HCT116 (cell line): ENCODE results near the gene FSD2. TPM values are rescaled to one million over a fixed set of nuclear protein-coding genes. Genes with fewer than 3 reads are reported as not detected.

ENCODE experiments used
- ATAC-seq: fragments of 200-7000 bp; cut with Tn5 transposase; 2 replicates; pipeline ENCODE4 v1.9.1; 2020; ENCODE audit warnings: mild to moderate bottlenecking, moderate library complexity
- BruUV-seq: library from RNA; stranded (reverse); fragments of 400-500 nt; replicated peaks from 2 replicates; lab custom pipeline; 2021; lab: Mats Ljungman, UMichigan
- CTCF ChIA-PET: fragments of 300-600 bp; sonication (Branson Sonifier 250); formaldehyde crosslinking; loops from one replicate; lab custom pipeline; 2021; ENCODE audit warnings: antibody characterized with exemption; lab: Charles Lee
- POLR2A ChIA-PET: fragments of 300-600, 350-600 bp; sonication (Branson Sonifier 250); formaldehyde crosslinking; loops from one replicate; lab custom pipeline; 2021; ENCODE audit warnings: antibody characterized with exemption; lab: Charles Lee
- RAD21 ChIA-PET, 2 experiments: fragments of 300-600 bp; sonication (Branson Sonifier 250); formaldehyde crosslinking; loops; one replicate each; lab custom pipeline; 2023; ENCODE audit warnings: low total read pairs in 2 of 2; ENCODE audit not compliant: uncharacterized antibody in 2 of 2, unreplicated experiment in 2 of 2, low non-redundant PET in 1 of 2; lab: Charles Lee
- DNase-seq: peaks from one replicate; pipeline ENCODE4 v3.0.0-alpha.2; 2010; ENCODE audit warnings: low read depth, low spot score
- H2AFZ ChIP-seq: fragments of 200-600 bp; shearing (Covaris generic), sonication (generic); 2 replicates; pipeline ENCODE4 v1.6.1; 2017; ENCODE audit warnings: low read depth, mixed run types, mixed read lengths, antibody characterized with exemption, low read length; ENCODE audit not compliant: poor library complexity, severe bottlenecking
- H3K27ac ChIP-seq: 2 replicates; pipeline ENCODE4 v1.5.1; 2012; ENCODE audit warnings: low read depth, low read length
- H3K27me3 ChIP-seq: fragments of 200-600 bp; sonication (generic); 2 replicates; pipeline ENCODE4 v1.6.1; 2016; ENCODE audit warnings: mixed run types, low read length, mixed read lengths; ENCODE audit not compliant: insufficient read depth
- H3K36me3 ChIP-seq, 2 experiments: fragments of 200-500 bp in 1 of 2; fragments of 200-600 bp in 1 of 2; sonication (Bioruptor generic) in 1 of 2; sonication (generic) in 1 of 2; 2 replicates each; pipeline versions ENCODE4 v1.5.1 to v1.6.1; 2014 to 2016; ENCODE audit warnings: low read length in 2 of 2, inconsistent platforms in 1 of 2, mixed read lengths in 1 of 2, mixed run types in 1 of 2; ENCODE audit not compliant: insufficient read depth in 2 of 2, control insufficient read depth in 1 of 2
- H3K4me1 ChIP-seq, 2 experiments: fragments of 200-600 bp in 1 of 2; sonication (generic) in 1 of 2; 2 replicates each; pipeline versions ENCODE4 v1.5.1 to v1.6.1; 2012 to 2017; ENCODE audit warnings: low read length in 2 of 2, inconsistent platforms in 1 of 2, mild to moderate bottlenecking in 1 of 2, mixed read lengths in 1 of 2, mixed run types in 1 of 2, moderate library complexity in 1 of 2; ENCODE audit not compliant: insufficient read depth in 2 of 2, control insufficient read depth in 1 of 2
- H3K4me2 ChIP-seq: fragments of 200-600 bp; sonication (generic); 2 replicates; pipeline ENCODE4 v1.6.1; 2017; ENCODE audit warnings: mixed run types, low read length, mixed read lengths
- H3K4me3 ChIP-seq, 2 experiments: fragments of 200-600 bp in 1 of 2; sonication (generic) in 1 of 2; replicated peaks in 1 of 2; 2 replicates each; pipeline ENCODE4 v1.5.1; 2011 to 2016; ENCODE audit warnings: low read length in 2 of 2, control low read depth in 1 of 2, low read depth in 1 of 2, mild to moderate bottlenecking in 1 of 2, mixed read lengths in 1 of 2, mixed run types in 1 of 2
- H3K79me2 ChIP-seq: fragments of 200-600 bp; sonication (generic); 2 replicates; pipeline ENCODE4 v1.6.1; 2017; ENCODE audit warnings: mild to moderate bottlenecking, mixed run types, low read length, moderate library complexity, mixed read lengths; ENCODE audit not compliant: insufficient read depth
- H3K9ac ChIP-seq: fragments of 200-600 bp; sonication (generic); 2 replicates; pipeline ENCODE4 v1.6.1; 2016; ENCODE audit warnings: low read length, mixed read lengths
- H3K9me2 ChIP-seq: fragments of 200-600 bp; sonication (generic), shearing (Covaris generic); 2 replicates; pipeline ENCODE4 v1.6.1; 2017; ENCODE audit warnings: mixed run types, mild to moderate bottlenecking, moderate library complexity; ENCODE audit not compliant: insufficient read depth
- H3K9me3 ChIP-seq, 2 experiments: fragments of 200-500 bp in 1 of 2; fragments of 200-600 bp in 1 of 2; sonication (Bioruptor generic) in 1 of 2; sonication (generic) in 1 of 2; 2 replicates each; pipeline ENCODE4 v1.6.1; 2014 to 2017; ENCODE audit warnings: low read length in 2 of 2, mixed read lengths in 2 of 2, inconsistent platforms in 1 of 2, low read depth in 1 of 2, mild to moderate bottlenecking in 1 of 2, mixed run types in 1 of 2, moderate library complexity in 1 of 2; ENCODE audit not compliant: control insufficient read depth in 1 of 2, insufficient read depth in 1 of 2
- H4K20me1 ChIP-seq: fragments of 200-600 bp; sonication (generic), shearing (Covaris generic); 2 replicates; pipeline ENCODE4 v1.6.1; 2017; ENCODE audit warnings: mixed run types, mild to moderate bottlenecking, moderate library complexity; ENCODE audit not compliant: insufficient read depth
- ATF3 ChIP-seq: IDR thresholded peaks from 2 replicates; pipeline ENCODE4 v1.6.1; 2012
- CBX3 ChIP-seq: IDR thresholded peaks from 2 replicates; pipeline ENCODE4 v1.6.1; 2012; ENCODE audit warnings: low read depth
- CTCF ChIP-seq, 3 experiments: fragments of 200-600 bp in 1 of 3; sonication (generic) in 1 of 3; IDR thresholded peaks in 2 of 3; conservative IDR thresholded peaks in 1 of 3; 2 replicates each; pipeline ENCODE4 v1.5.1; 2012 to 2017; ENCODE audit warnings: low read depth in 2 of 3, low read length in 2 of 3, antibody characterized with exemption in 1 of 3, borderline replicate concordance in 1 of 3, control low read depth in 1 of 3, mild to moderate bottlenecking in 1 of 3, mixed read lengths in 1 of 3, mixed run types in 1 of 3, moderate library complexity in 1 of 3; ENCODE audit not compliant: insufficient read depth in 1 of 3
- ELF1 ChIP-seq: IDR thresholded peaks from 2 replicates; pipeline ENCODE4 v1.6.1; 2012; ENCODE audit warnings: low read depth, borderline replicate concordance
- FOSL1 ChIP-seq: IDR thresholded peaks from 2 replicates; pipeline ENCODE4 v1.6.1; 2012; ENCODE audit warnings: low read depth
- JUND ChIP-seq: IDR thresholded peaks from 2 replicates; pipeline ENCODE4 v1.6.1; 2012
- MAX ChIP-seq: IDR thresholded peaks from 2 replicates; pipeline ENCODE4 v1.6.1; 2012
- POLR2A ChIP-seq: IDR thresholded peaks from 2 replicates; pipeline ENCODE4 v1.7.0; 2011; ENCODE audit warnings: borderline replicate concordance; ENCODE audit not compliant: insufficient read depth, insufficient read length; ENCODE audit errors: extremely low read depth
- RAD21 ChIP-seq: IDR thresholded peaks from 2 replicates; pipeline ENCODE4 v1.6.1; 2012; ENCODE audit warnings: low read depth, mild to moderate bottlenecking
- REST ChIP-seq: IDR thresholded peaks from 2 replicates; pipeline ENCODE4 v1.6.1; 2012; ENCODE audit warnings: low read depth
- SIN3A ChIP-seq: IDR thresholded peaks from 2 replicates; pipeline ENCODE4 v1.6.1; 2012; ENCODE audit warnings: low read depth
- TCF7L2 ChIP-seq: IDR thresholded peaks from 2 replicates; pipeline ENCODE4 v1.7.0; 2011; ENCODE audit warnings: borderline replicate concordance, inconsistent platforms; ENCODE audit not compliant: insufficient read depth, insufficient read length; ENCODE audit errors: extremely low read depth
- ZFX ChIP-seq: fragments of 450-650 bp; IDR thresholded peaks from 2 replicates; pipeline ENCODE4 v1.6.1; 2017
- ZNF274 ChIP-seq: fragments of 200-500 bp; sonication (Bioruptor generic); IDR thresholded peaks from 2 replicates; pipeline ENCODE4 v1.6.1; 2014; ENCODE audit warnings: mild to moderate bottlenecking, low read depth, low read length, inconsistent platforms
- intact Hi-C: fragments of 100-400 bp; cut with micrococcal nuclease; formaldehyde crosslinking; loops from 2 replicates; pipeline ENCODE4 v1.10.0; 2022
- total RNA-seq: library from RNA; stranded (reverse); gene quantifications from one replicate; pipeline ENCODE4 v1.2.1, GENCODE V29; 2021; ENCODE audit not compliant: unreplicated experiment

Gene FSD2
- total RNA-seq, 1 experiment from 2014 or later, result not detected

- no peaks in the 10 kb centered on the region for H3K27me3 ChIP-seq
- BruUV-seq, result no TSS peak
- H2AFZ ChIP-seq, result no peak overlapping the region
- no peak overlapping the region for H3K27ac ChIP-seq
- no peaks in the 10 kb centered on the region; the same call in none of the 2 replicates for H3K79me2 ChIP-seq
- H3K4me2 ChIP-seq, result no peak overlapping the region
- ChIA-PET CTCF (no interaction called here), POLR2A (interaction anchor here (0.7 kb wide), 1 partner anchor 14 kb away, joined by 4 read pairs; no protein-coding TSS in a partner anchor)
- DNase-seq, result no peak
- H4K20me1 ChIP-seq, result no peaks in the 10 kb centered on the region
- H3K9me3 ChIP-seq, result no peaks in the 10 kb centered on the region
- H3K4me1 ChIP-seq, result peaks cover 6 to 20% of the 10 kb centered on the region in 2 experiments
- no peak overlapping the region for H3K9ac ChIP-seq
- intact Hi-C loops, result no loop called here
- TF ChIP-seq JUND (no peak), ELF1 (no peak), MAX (no peak), CTCF (IDR thresholded peaks at IDR 0.05 in 2 of 3, conservative IDR thresholded peaks at IDR 0.05 in 1 of 3; ENCODE audit: borderline replicate concordance in 1 of 3, insufficient read depth in 1 of 3, low read depth in 2 of 3, low read length in 2 of 3) (no peak), ZFX (no peak), ATF3 (no peak), ZNF274 (no peak), SIN3A (no peak), CBX3 (no peak), TCF7L2 (no peak), RAD21 (no peak), FOSL1 (no peak), POLR2A (no peak), REST (no peak)
- TF ChIP-seq, all 23 proteins: peak for 0
- Histone ChIP-seq H3K36me3 (peaks cover under 1 to 2% of the 10 kb centered on the region in 2 experiments; a peak in 1 of 4 replicates), H3K9me2 (no peaks in the 10 kb centered on the region), H3K4me3 (no peak overlapping the region)
- ATAC-seq, result no peak
- RAD21 ChIA-PET, result no interaction called here
These were observed 41.8 kb downstream of the FSD2 start for GRCh38 chr15:82764117-82764490.
